Anterior cingulate cortex (tissue), 58 donors: ENCODE results near the gene SMIM30.

Source experiments
- DNase-seq, 58 donors: peaks; one replicate each; lab custom pipeline; 2025; lab: John Stamatoyannopoulos, UW

Gene SMIM30

DNA sequence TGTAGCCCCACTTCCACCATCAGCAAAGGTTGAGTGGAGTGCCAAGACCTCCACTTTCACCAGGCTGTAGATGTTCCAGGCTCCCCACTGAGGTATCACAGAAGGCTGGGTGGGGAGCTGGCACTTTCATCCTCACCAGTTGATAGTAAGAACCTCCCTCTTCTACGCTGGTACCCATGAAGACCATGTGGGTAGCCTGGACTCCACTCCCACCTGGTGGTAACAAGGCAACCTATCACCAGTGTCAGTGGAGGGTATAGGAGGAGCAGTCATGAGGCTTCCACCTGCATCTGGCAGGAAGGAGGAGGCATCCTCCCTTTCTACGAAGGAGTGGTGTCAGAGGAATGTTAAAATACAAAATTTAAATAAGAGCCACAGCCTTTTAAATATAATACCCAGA lies 4.4 kb downstream of the SMIM30 start:
- no peak for DNase-seq

GRCh38 chr7:113109718-113110117 lies 8.6 kb downstream of the SMIM30 start:
- DNase-seq: no peak

DNA sequence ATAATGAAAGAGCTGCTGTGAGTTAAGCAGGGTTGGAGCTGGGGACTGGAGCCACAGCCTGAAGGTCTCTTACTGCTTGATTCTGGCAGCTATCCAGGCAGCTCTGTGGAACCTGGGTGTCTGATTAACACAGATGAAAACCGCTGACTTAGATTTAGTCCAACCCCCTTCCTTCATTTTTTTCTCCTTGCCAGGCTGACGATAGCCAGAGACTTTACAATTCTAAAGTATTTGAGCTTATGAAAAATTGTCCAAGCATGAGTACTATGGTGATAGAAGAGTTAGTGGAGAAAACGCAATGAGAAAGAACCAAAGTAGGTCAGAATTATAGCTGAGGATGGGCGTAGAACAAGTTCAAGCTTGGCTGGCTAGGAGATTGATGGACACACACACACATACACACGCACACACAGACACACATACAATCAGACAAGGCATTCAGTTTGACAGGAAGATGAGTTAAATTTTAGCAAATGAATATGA lies 18.2 kb downstream of the SMIM30 start:
- DNase-seq: no peak

- no peak for DNase-seq
Observed at GRCh38 chr7:113099284-113099919, 19.0 kb downstream of the SMIM30 start.

DNA sequence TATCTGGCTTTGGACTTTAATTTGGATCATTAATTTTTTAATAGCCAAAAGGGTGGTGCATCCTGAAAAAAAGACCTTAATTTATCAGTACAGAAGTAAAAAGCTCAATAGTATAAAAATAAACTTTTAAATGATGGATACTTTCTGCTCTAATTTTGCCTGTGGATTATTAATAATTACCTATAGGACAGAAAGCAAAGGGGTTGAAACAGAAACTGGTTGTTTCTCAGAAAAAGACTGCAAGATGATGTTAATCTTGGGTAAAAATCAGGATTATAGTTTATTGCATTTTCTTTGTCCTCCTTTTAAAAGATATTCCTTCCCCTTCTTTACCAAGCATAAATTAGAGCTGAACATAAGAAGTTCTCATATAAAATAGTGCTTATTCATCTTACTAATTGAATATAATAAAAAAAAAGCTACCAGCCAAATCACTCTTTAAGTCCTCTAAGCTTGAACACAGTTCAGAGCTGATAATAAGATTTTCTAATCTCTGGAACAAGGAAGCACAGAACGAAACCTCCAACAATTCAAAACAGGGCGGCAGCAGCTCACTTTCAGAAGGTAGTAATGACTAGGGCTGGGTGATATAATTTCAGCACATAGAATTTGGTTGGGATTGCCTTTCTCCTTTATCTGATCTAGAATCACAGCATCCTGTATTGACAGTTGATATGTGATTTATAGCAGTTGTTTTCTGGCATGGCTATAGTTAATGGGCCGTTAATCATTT lies 23.7 kb downstream of the SMIM30 start:
- no peak for DNase-seq

DNA sequence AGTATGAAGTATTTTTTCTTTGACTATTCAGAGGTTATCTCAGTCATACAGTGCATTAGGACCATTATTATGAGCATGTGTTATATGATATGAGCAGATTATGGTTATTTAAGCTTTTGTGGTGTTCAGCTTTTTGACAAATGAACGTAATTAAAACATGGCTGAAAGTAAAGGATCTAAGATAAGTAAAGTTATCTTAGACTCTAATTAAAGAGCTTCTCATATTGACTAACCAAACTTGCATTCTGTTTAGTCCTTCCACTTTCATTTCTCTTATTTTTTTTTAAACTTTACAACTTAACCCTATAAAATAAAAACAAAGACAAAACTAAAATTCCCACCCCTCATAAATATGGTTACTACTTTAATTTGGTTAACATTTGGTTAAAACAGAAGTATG lies 24.8 kb downstream of the SMIM30 start:
- DNase-seq: no peak

DNA sequence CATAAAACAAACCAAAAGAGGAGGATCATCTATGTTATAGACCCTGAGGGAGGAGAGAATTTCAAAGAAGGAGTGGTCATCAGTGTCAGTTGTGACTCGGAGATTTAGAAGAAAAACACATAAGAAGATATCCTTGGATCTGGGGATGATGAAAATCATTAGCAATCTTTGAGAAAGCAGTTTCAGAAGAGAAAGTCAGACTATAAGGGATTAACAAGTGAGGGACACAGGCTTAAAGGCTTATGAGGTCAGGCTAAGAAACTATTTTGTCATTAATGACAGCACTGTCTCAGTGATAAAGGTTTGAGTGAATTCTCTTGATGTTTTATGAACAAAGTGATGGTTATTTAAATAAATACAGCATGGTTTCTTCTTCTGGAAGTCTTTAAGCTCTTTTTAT lies 25.6 kb downstream of the SMIM30 start:
- no peak for DNase-seq

GRCh38 chr7:113087071-113087998 lies 31.0 kb downstream of the SMIM30 start:
- DNase-seq: peak in 3 of 58 donors; percentile 3 to 64 (median 32)

GRCh38 chr7:113086431-113086888 lies 31.9 kb downstream of the SMIM30 start, which contains the start of gene GPR85:
GPR85 (minus strand) TSS chr7:113086827; CDS start chr7:113084721, 2,106 bp downstream.
- peak in 50 of 58 donors; percentile 10 to 67 (median 42) for DNase-seq

- peak in 17 of 58 donors; percentile 2 to 59 (median 23) for DNase-seq
Observed at GRCh38 chr7:113085781-113086390, 32.5 kb downstream of the SMIM30 start.

DNA sequence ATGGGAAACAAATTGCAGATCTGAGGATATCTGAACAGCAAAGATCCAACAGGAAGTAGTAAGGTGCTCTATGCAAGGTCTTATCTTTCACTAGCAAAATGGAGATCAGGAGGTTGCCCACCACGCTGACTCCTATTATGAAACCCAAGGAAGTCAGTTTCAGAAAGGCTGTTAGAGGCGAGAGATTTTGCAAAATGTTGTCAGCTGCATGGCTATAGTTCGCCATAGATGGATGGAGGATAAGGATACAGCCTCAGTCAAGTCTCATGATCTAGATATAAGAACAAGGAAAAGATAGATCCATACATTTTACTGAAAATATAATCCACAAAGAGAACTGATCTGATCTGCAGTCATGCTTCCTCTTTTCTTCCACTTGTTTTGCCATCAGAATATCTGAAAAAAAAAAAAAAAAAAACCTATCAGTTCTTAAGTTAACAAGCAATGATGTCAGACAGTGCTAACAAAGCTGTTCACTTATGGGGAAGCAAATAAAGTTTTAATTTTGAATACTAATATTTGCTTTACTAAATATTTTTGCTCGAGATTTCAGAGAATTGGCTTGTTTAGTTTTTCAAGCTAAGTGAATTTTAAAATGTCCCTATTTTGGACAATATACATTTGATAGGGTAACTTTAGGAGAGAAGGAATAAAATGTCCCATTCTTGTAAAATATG lies 33.7 kb downstream of the SMIM30 start:
- no peak for DNase-seq

DNA sequence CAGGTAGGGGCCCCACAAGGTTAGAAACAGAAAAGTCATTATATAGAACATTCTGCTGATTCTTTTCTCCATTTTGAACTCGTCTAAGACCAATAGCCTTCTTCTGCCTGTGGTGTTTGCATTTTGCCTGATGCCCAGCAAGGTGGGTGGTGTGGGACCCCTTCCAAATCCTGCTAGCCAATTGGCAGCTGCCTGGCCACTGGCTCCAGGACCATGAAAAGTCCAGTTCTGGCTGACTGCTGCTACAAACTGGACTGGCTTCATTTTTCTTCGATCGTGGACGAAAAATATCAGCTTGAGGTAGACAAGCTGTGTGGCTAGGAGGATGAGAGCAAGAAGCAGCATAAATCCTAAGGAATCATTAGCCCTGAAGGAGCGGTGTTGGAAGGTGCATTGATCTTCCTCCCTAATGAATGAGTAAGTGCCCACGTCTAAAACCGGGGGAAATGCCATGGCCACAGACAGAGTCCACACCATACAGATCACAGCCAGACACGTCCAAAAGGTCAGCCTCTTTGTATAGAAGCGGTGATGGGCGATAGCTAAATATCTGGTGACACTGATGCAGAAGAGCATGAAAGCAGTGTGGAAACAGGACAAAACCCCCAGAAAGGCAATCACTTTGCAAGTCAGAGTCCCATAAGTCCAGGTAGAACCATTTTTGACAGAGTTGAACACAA lies 34.4 kb downstream of the SMIM30 start:
- DNase-seq: peak in 4 of 58 donors; percentile 0 to 54 (median 21)

- peak in 6 of 58 donors; percentile 10 to 54 (median 18) for DNase-seq
Observed at GRCh38 chr7:113083132-113083815, 35.1 kb downstream of the SMIM30 start.

DNA sequence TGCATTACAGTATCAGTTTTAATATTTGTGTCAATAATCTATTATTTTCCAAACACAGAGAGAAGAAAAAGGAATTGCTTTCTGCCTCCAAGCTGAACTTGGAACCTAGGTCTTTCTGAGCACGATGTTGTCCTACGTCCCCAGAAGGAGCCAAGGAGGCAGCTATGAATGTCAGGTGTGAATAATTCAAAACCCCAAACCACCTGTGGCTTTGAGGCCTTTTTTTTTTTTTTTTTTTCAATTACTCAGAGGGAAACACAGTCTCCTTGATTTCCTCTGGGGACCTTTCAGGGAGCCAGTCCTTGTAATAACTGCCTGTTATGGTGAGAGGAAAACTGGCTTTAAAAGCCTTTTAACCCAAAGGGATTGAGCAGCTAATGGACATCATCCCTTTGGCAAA lies 40.0 kb downstream of the SMIM30 start:
- no peak for DNase-seq

DNA sequence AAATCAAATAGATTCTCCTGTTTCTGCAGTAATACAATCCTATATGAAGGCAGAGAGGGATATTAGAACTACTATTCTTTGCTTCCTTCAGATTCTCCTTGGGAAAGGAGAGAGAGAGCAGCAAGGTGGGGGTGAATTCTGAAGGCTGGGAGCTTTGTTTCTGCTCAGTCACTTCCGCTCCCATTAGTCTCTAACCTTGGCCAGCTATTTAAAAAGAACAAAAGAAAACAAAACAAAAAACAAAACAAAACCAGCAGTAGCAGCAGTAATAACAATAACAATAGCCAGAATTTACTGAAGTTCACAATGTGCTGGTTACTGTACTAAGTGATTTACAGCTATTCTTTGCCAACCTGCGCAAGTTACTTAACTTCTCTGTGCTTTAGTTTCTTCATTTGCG lies 41.7 kb downstream of the SMIM30 start:
- no peak for DNase-seq

- DNase-seq: peak in 1 of 58 donors; percentile 7
Observed at GRCh38 chr7:113071465-113071864, 46.9 kb downstream of the SMIM30 start.
